Kidney (tissue), 14 donors: ENCODE measurements around the gene PITPNM3. TPM values are rescaled to one million over a fixed set of nuclear protein-coding genes. Genes with fewer than 3 reads are reported as not detected.
"Not testable (repeated sequence)": the region's sequence is repeated elsewhere in the genome, so short reads cannot be mapped to it uniquely, and the experiment has no call there.

Source experiments
- DNase-seq, 5 donors: peaks; one replicate each; pipeline ENCODE4 v3.0.0-alpha.2; 2013 to 2020
- FAIRE-seq: peaks from 2 replicates; lab custom pipeline; 2012; peaks lifted over from hg19 to GRCh38; lab: Jason Lieb, UNC
- H3K27ac ChIP-seq, 2 donors: one replicate each; pipeline ENCODE4 v1.7.0; 2013; ENCODE audit warnings: low read depth in 2 of 2, low read length in 2 of 2, inconsistent platforms in 1 of 2
- H3K27me3 ChIP-seq: one replicate; pipeline ENCODE4 v1.7.1; 2013; ENCODE audit warnings: low read length, inconsistent platforms; ENCODE audit not compliant: control insufficient read depth, insufficient read depth
- H3K36me3 ChIP-seq, 3 donors: one replicate each; pipeline versions ENCODE4 v1.7.0 to v1.7.1; 2013; ENCODE audit warnings: low read length in 3 of 3, control low read depth in 1 of 3, inconsistent platforms in 1 of 3; ENCODE audit not compliant: insufficient read depth in 3 of 3, control insufficient read depth in 2 of 3
- H3K4me1 ChIP-seq, 3 donors: one replicate each; pipeline versions ENCODE4 v1.7.0 to v1.7.1; 2013; ENCODE audit warnings: low read length in 3 of 3, inconsistent platforms in 1 of 3, low read depth in 1 of 3; ENCODE audit not compliant: control insufficient read depth in 2 of 3, insufficient read depth in 2 of 3
- H3K4me3 ChIP-seq, 3 donors: one replicate each; pipeline versions ENCODE4 v1.7.0 to v1.8.1; 2013; ENCODE audit warnings: low read length in 3 of 3, control low read depth in 1 of 3, inconsistent platforms in 1 of 3
- H3K9ac ChIP-seq, 3 donors: one replicate each; pipeline versions ENCODE4 v1.7.0 to v1.7.1; 2013; ENCODE audit warnings: low read length in 3 of 3, control low read depth in 1 of 3, inconsistent platforms in 1 of 3
- H3K9me3 ChIP-seq, 3 donors: one replicate each; pipeline versions ENCODE4 v1.7.0 to v1.7.1; 2013; ENCODE audit warnings: low read length in 3 of 3, control low read depth in 1 of 3, inconsistent platforms in 1 of 3; ENCODE audit not compliant: control insufficient read depth in 2 of 3, insufficient read depth in 1 of 3
- CTCF ChIP-seq: IDR thresholded peaks from 3 replicates; pipeline ENCODE4 v1.5.1; 2012; ENCODE audit warnings: mild to moderate bottlenecking, moderate library complexity, borderline replicate concordance; ENCODE audit not compliant: insufficient read depth; ENCODE audit errors: extremely low read depth
- intact Hi-C: fragments of 100-400 bp; cut with DNase I; formaldehyde crosslinking; loops from one replicate; pipeline ENCODE4 v1.11.1; 2022
- polyA plus RNA-seq: library from polyadenylated mRNA; stranded (reverse); fragments of 350-450 nt; fragmentation: Illumina TruSeq; extraction: RNeasy Lipid Tissue Mini Kit (QIAGEN cat#74804); gene quantifications from one replicate; pipeline ENCODE4 v1.2.3, GENCODE V29; 2014; ENCODE audit warnings: low read depth, low replicate concordance; ENCODE audit not compliant: insufficient read depth
- total RNA-seq: library from RNA; stranded (reverse); fragmentation: NEBNext Ultra II Directional; extraction: Animal tissue kit (Norgen Biotek cat#: 25700); gene quantifications from one replicate; pipeline ENCODE4 v1.2.1, GENCODE V29; 2021
- donor health status: control.
- donor health status: control.
- donor health status: control.
- donor health status: control.
- donor health status: control.
- donor health status: DM: yes; HTN: yes; CAD: no.
- donor health status: Normal renal cell carcinoma (clear cell type).

Gene PITPNM3
- total and polyA plus RNA-seq, 2 donors from 2014 or later, result 1.8 to 9.1 TPM

- H3K27me3 ChIP-seq, result no peaks in the 10 kb centered on the region
- FAIRE-seq, result no peak
- H3K4me3 ChIP-seq, result no peak overlapping the region
- no peak for DNase-seq
- intact Hi-C loops, result no loop called here
- H3K36me3 ChIP-seq, result no peaks in the 10 kb centered on the region
- no peak overlapping the region for H3K9ac ChIP-seq
- peaks cover 0 to 13% (median 0%) of the 10 kb centered on the region in 3 donors for H3K4me1 ChIP-seq
- no peak for TF ChIP-seq CTCF
- H3K27ac ChIP-seq, result no peak overlapping the region
- no peaks in the 10 kb centered on the region for H3K9me3 ChIP-seq
Measured at GRCh38 chr17:6485646-6486412, 70.5 kb downstream of the PITPNM3 start.

- H3K4me3 ChIP-seq, result no peak overlapping the region
- intact Hi-C loops, result no loop called here
- DNase-seq (no peak), FAIRE-seq (no peak)
- H3K9me3 ChIP-seq, result no peaks in the 10 kb centered on the region
- H3K27me3 ChIP-seq, result no peaks in the 10 kb centered on the region
- H3K27ac ChIP-seq, result no peak overlapping the region
- H3K36me3 ChIP-seq, result no peaks in the 10 kb centered on the region
- TF ChIP-seq CTCF, result no peak
- H3K4me1 ChIP-seq, result peaks cover 0 to 12% (median 0%) of the 10 kb centered on the region in 3 donors
- H3K9ac ChIP-seq, result no peak overlapping the region
Measured at GRCh38 chr17:6483507-6483906, 72.8 kb downstream of the PITPNM3 start.

GRCh38 chr17:6482796-6483195 is 73.6 kb downstream of the PITPNM3 start:
- H3K4me1 ChIP-seq, H3K27me3 ChIP-seq, H3K36me3 ChIP-seq, DNase-seq, H3K4me3 ChIP-seq, intact Hi-C loops, H3K9ac ChIP-seq, H3K27ac ChIP-seq, H3K9me3 ChIP-seq, FAIRE-seq: not testable (repeated sequence)

- FAIRE-seq, result no peak
- Histone ChIP-seq H3K27ac (no peak overlapping the region), H3K4me1 (no peaks in the 10 kb centered on the region), H3K9me3 (no peaks in the 10 kb centered on the region), H3K9ac (no peak overlapping the region), H3K4me3 (no peak overlapping the region), H3K27me3 (no peaks in the 10 kb centered on the region), H3K36me3 (no peaks in the 10 kb centered on the region)
- no peak for DNase-seq
- TF ChIP-seq CTCF, result no peak
- intact Hi-C loops, result no loop called here
Measured at GRCh38 chr17:6482105-6482455, 74.3 kb downstream of the PITPNM3 start.
